HEK293 (cell line): Measurements from ENCODE around the gene MACROH2A1.

Experiments
- CTCF ChIP-seq: fragments of 450-650 bp; formaldehyde crosslinking; IDR thresholded peaks from 2 replicates; pipeline ENCODE4 v1.5.1; 2016; ENCODE audit warnings: missing biosample characterization, missing genetic modification characterization
- KLF10 ChIP-seq: fragments of 450-650 bp; IDR thresholded peaks from 2 replicates; pipeline ENCODE4 v1.5.1; 2018; ENCODE audit warnings: missing biosample characterization, mild to moderate bottlenecking, missing genetic modification characterization
- MEIS1 ChIP-seq: sonication (generic); formaldehyde crosslinking; IDR thresholded peaks from 2 replicates; pipeline ENCODE4 v1.8.1; 2022; ENCODE audit warnings: missing genetic modification reagents, mild to moderate bottlenecking, borderline replicate concordance
- PBX3 ChIP-seq: sonication (generic); formaldehyde crosslinking; IDR thresholded peaks from 2 replicates; pipeline ENCODE4 v1.8.1; 2022; ENCODE audit warnings: mild to moderate bottlenecking, moderate library complexity, missing genetic modification reagents
- SETDB1 ChIP-seq: IDR thresholded peaks from one replicate; pipeline ENCODE4 v1.6.1; 2017; ENCODE audit warnings: mild to moderate bottlenecking, low read length, moderate library complexity, mixed read lengths; ENCODE audit not compliant: insufficient read length
- YY1 ChIP-seq: fragments of 450-650 bp; formaldehyde crosslinking; IDR thresholded peaks from 2 replicates; pipeline ENCODE4 v1.5.1; 2018; ENCODE audit warnings: missing biosample characterization, missing genetic modification characterization
- ZBTB20 ChIP-seq: fragments of 450-650 bp; formaldehyde crosslinking; IDR thresholded peaks from 2 replicates; pipeline ENCODE4 v1.5.1; 2016; ENCODE audit warnings: missing biosample characterization, missing genetic modification characterization
- ZNF114 ChIP-seq: fragments of 450-650 bp; formaldehyde crosslinking; IDR thresholded peaks from 2 replicates; pipeline ENCODE4 v1.5.0; 2017; ENCODE audit warnings: missing biosample characterization, missing genetic modification characterization
- ZNF174 ChIP-seq: fragments of 450-650 bp; formaldehyde crosslinking; IDR thresholded peaks from 2 replicates; pipeline ENCODE4 v1.5.0; 2017; ENCODE audit warnings: missing biosample characterization, mild to moderate bottlenecking, missing genetic modification characterization
- ZNF24 ChIP-seq: fragments of 450-650 bp; formaldehyde crosslinking; IDR thresholded peaks from 2 replicates; pipeline ENCODE4 v1.5.1; 2016; ENCODE audit warnings: missing biosample characterization, missing genetic modification characterization
- ZNF658 ChIP-seq: fragments of 450-650 bp; formaldehyde crosslinking; IDR thresholded peaks from 2 replicates; pipeline ENCODE4; 2016; ENCODE audit warnings: missing biosample characterization, missing genetic modification characterization
- ZNF660 ChIP-seq: fragments of 450-650 bp; IDR thresholded peaks from 2 replicates; pipeline ENCODE4 v1.5.1; 2018; ENCODE audit warnings: missing biosample characterization, mild to moderate bottlenecking, missing genetic modification characterization

GRCh38 chr5:135436951-135437418, 38.0 kb upstream of the MACROH2A1 start:
- TF ChIP-seq YY1 (tag by site-specific recombination) (no peak), CTCF (no peak), MEIS1 (CRISPR knock-in tag) (no peak), SETDB1 (no peak), PBX3 (CRISPR knock-in tag) (no peak), ZNF658 (tag by site-specific recombination) (no peak), ZNF114 (tag by site-specific recombination) (no peak), ZBTB20 (tag by site-specific recombination) (no peak), ZNF174 (tag by site-specific recombination) (no peak), ZNF660 (tag by site-specific recombination) (no peak), ZNF24 (tag by site-specific recombination) (no peak), KLF10 (no peak)
